Measurements from ENCODE around the gene TECPR1.

GRCh38 chr7:98236355-98237185, 15.5 kb downstream of the TECPR1 start:
- TF ChIP-seq, protein P1, sequence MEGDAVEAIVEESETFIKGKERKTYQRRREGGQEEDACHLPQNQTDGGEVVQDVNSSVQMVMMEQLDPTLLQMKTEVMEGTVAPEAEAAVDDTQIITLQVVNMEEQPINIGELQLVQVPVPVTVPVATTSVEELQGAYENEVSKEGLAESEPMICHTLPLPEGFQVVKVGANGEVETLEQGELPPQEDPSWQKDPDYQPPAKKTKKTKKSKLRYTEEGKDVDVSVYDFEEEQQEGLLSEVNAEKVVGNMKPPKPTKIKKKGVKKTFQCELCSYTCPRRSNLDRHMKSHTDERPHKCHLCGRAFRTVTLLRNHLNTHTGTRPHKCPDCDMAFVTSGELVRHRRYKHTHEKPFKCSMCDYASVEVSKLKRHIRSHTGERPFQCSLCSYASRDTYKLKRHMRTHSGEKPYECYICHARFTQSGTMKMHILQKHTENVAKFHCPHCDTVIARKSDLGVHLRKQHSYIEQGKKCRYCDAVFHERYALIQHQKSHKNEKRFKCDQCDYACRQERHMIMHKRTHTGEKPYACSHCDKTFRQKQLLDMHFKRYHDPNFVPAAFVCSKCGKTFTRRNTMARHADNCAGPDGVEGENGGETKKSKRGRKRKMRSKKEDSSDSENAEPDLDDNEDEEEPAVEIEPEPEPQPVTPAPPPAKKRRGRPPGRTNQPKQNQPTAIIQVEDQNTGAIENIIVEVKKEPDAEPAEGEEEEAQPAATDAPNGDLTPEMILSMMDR (IDR thresholded peaks at IDR 0.05): no peak
- no peak for TF ChIP-seq POLR2A (IDR thresholded peaks at IDR 0.05)

All from lower leg skin (tissue), 3 donors.